Activated B cell treated with CpG ODN at 0.5 μM for 24 hours (primary cell): ENCODE data around the gene GRAMD1C. TPM values are rescaled to one million over a fixed set of nuclear protein-coding genes. Genes with fewer than 3 reads are reported as not detected.
A peak's percentile ranks its signal among the peaks of the same experiment; 100 is the strongest.

Experiments used
- ATAC-seq: fragments of 200-7000 bp; cut with Tn5 transposase; one replicate; pipeline ENCODE4 v1.10.0; 2021; ENCODE audit warnings: low read depth, mild to moderate bottlenecking, moderate library complexity
- CTCF ChIA-PET: fragments of 350-600 bp; sonication (Branson Sonifier 250); formaldehyde crosslinking; loops from one replicate; lab custom pipeline; 2021; ENCODE audit warnings: antibody characterized with exemption; lab: Charles Lee
- POLR2A ChIA-PET: fragments of 350-600 bp; sonication (Branson Sonifier 250); formaldehyde crosslinking; loops from one replicate; lab custom pipeline; 2021; ENCODE audit warnings: antibody characterized with exemption; lab: Charles Lee
- DNase-seq: peaks from one replicate; pipeline ENCODE4 v3.0.0; 2022
- H3K27ac Mint-ChIP-seq: one replicate; pipeline ENCODE4 v1.8.0; 2020; ENCODE audit warnings: mixed read lengths
- H3K27me3 Mint-ChIP-seq: one replicate; pipeline ENCODE4 v1.8.0; 2021; ENCODE audit warnings: mixed read lengths
- H3K36me3 Mint-ChIP-seq: one replicate; pipeline ENCODE4 v1.8.0; 2021; ENCODE audit warnings: low read depth, mixed read lengths
- H3K4me1 Mint-ChIP-seq: one replicate; pipeline ENCODE4 v1.8.0; 2021; ENCODE audit warnings: mixed read lengths
- H3K4me3 Mint-ChIP-seq: one replicate; pipeline ENCODE4 v1.8.0; 2020; ENCODE audit warnings: mild to moderate bottlenecking, mixed read lengths
- H3K9me3 Mint-ChIP-seq: one replicate; pipeline ENCODE4 v1.8.0; 2020; ENCODE audit warnings: mixed read lengths
- CTCF ChIP-seq: fragments of 200-600 bp; IDR thresholded peaks from one replicate; pipeline ENCODE4 v1.8.0; 2022; ENCODE audit warnings: antibody characterized with exemption, mild to moderate bottlenecking
- intact Hi-C: fragments of 100-400 bp; cut with micrococcal nuclease; formaldehyde crosslinking; loops from one replicate; pipeline ENCODE4 v1.15.1; 2024
- total RNA-seq: library from RNA; stranded (reverse); gene quantifications from 2 replicates; pipeline ENCODE4 v1.2.3, GENCODE V29; 2022

Gene GRAMD1C
- total RNA-seq, 1 donor from 2014 or later, result 12.2 TPM

DNA sequence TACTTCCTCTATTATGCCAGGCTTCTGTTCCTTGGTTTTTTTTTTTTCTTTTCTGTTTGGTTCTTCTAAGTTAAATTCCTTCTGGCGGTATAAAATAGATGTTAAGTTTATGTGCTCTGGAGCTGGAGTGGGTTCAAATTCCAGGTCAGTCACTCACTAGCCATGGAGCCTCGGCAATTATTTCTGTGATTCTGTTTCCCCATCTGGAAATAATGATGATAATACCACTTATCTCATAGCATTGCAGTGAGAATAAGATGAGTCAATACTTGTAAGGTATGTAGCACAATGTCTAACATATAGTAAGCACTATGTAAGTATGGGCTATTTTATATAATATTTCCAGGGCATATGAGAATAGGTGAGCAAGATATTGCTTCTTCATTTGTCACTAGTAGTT, 76.1 kb downstream of the GRAMD1C start:
- Mint-ChIP-seq H3K9me3 (no peaks in the 10 kb centered on the region), H3K27me3 (no peaks in the 10 kb centered on the region), H3K27ac (no peak overlapping the region), H3K4me3 (no peak overlapping the region), H3K4me1 (peaks cover 6% of the 10 kb centered on the region), H3K36me3 (no peaks in the 10 kb centered on the region)
- ChIA-PET CTCF (interaction anchor here (0.5 to 4.2 kb wide), 6 partner anchors 71 to 446 kb away, joined by 3 to 38 read pairs (median 4); no protein-coding TSS in a partner anchor), POLR2A (no interaction called here)
- ATAC-seq (no peak), DNase-seq (no peak)
- intact Hi-C loops, result no loop called here
- no peak for TF ChIP-seq CTCF

- peaks cover 8% of the 10 kb centered on the region for H3K4me1 Mint-ChIP-seq
- peaks cover 19% of the 10 kb centered on the region for H3K36me3 Mint-ChIP-seq
- CTCF ChIA-PET, result interaction anchor here (1.5 kb wide), 1 partner anchor 191 kb away, joined by 4 read pairs; no protein-coding TSS in a partner anchor
- H3K27ac Mint-ChIP-seq, result no peak overlapping the region
- no peak overlapping the region for H3K4me3 Mint-ChIP-seq
- H3K27me3 Mint-ChIP-seq, result no peaks in the 10 kb centered on the region
- DNase-seq, result no peak
- no peak for TF ChIP-seq CTCF
- intact Hi-C loops, result no loop called here
- H3K9me3 Mint-ChIP-seq, result peaks cover 14% of the 10 kb centered on the region
- POLR2A ChIA-PET, result no interaction called here
- no peak for ATAC-seq
Measured at GRCh38 chr3:113927556-113927955, 89.0 kb downstream of the GRAMD1C start.

DNA sequence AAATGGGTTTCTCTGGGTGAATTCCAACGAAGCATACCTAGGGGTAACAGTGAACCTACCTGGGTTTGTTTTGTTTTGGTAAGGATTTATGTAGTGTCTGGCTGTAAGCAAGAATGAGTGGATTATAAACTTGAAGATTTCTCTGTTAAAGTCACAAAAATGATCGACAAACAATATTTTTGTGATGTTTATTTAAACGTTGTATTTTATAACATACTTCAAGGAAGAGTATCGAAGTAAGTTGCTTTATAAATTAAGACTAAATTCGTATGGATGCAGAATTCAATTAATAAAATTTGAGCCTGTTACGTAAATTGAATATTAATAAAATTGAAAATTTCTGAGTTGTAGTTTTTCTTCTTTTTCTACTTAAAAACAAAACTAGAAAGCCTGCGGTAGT, 108.2 kb downstream of the GRAMD1C start:
- no peak for ATAC-seq
- Mint-ChIP-seq H3K36me3 (peaks cover 4% of the 10 kb centered on the region), H3K4me1 (peaks cover 18% of the 10 kb centered on the region), H3K9me3 (no peaks in the 10 kb centered on the region), H3K27ac (peak overlapping the region; percentile 84), H3K4me3 (peak overlapping the region; percentile 86), H3K27me3 (no peaks in the 10 kb centered on the region)
- ChIA-PET CTCF (no interaction called here), POLR2A (interaction anchor here (1.0 kb wide), 1 partner anchor 109 kb away, joined by 4 read pairs; the partner anchor contains the start of genes CCDC191 and QTRT2)
- intact Hi-C loops, result loop anchor here (1.0 kb wide), 1 partner anchor 251 kb away; the partner anchor contains the start of gene USF3
- no peak for TF ChIP-seq CTCF
- DNase-seq, result no peak

DNA sequence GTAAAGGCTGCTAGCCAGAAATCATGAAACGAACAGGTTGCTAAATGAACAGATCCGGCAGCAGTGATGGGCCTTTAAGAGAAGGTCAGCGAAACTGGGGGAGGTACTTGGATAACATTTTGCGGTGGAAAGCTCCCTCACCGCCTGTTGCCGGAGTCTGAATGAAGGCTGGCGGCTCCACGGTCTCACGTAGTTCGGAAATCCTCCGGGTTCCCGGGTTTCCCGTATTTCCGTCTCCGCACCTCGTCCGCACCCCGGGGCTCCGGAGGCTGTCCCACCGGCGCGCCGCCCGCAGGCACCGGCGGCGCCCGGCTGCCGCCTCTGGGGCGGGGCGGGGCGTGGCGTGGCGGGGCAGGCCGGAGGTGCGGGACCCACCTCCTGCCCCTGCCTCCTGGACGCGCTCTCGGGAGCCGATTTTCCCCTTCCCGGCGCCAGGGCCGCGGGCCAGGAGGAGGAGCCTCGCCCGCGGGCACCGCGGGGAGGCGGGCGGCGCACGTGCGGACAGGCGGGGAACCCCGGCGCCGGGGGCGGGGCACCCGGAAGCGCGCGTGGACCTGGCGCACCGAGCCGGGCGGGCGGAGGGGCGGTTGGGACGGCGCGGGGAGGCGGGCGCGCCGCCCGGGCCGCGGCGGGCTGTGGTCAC, 108.9 kb downstream of the GRAMD1C start, which contains the start of gene ZDHHC23:
Gene ZDHHC23, plus strand, starts transcription at position 642 of the 643 bp plus-strand sequence. CDS start 790 bp downstream, outside the sequence.
- Mint-ChIP-seq H3K9me3 (peaks cover 2% of the 10 kb centered on the region), H3K27me3 (no peaks in the 10 kb centered on the region), H3K27ac (peak within 1 kb of the TSS; percentile 84), H3K4me1 (peaks cover 18% of the 10 kb centered on the region), H3K4me3 (peak within 1 kb of the TSS; percentile 86), H3K36me3 (peaks cover 10% of the 10 kb centered on the region)
- CTCF ChIA-PET, result no interaction called here
- TF ChIP-seq CTCF, result no peak
- ATAC-seq (peak; percentile 83), DNase-seq (peak; percentile 87)
- intact Hi-C loops, result loop anchor here (1.0 to 2.0 kb wide), 5 partner anchors 37 to 251 kb away; partner anchors contain the start of genes CCDC191, NAA50, QTRT2 and USF3
- POLR2A ChIA-PET, result interaction anchor here (1.0 kb wide), 1 partner anchor 109 kb away, joined by 4 read pairs; the partner anchor contains the start of genes CCDC191 and QTRT2
